Mammary epithelial cell (primary cell): ENCODE results near the gene SMIM15.

Source experiments
- EZH2 ChIP-seq: IDR thresholded peaks from 2 replicates; pipeline ENCODE4 v1.6.1; 2012; ENCODE audit warnings: low read length, inconsistent platforms, borderline replicate concordance
- TF ChIP-seq, protein P1 (sequence below), 2 donors: IDR thresholded peaks in 1 of 2; conservative IDR thresholded peaks in 1 of 2; 2 replicates each; pipeline ENCODE4 v1.5.1; 2011 to 2012; ENCODE audit warnings: inconsistent platforms in 2 of 2, low read length in 2 of 2, mild to moderate bottlenecking in 2 of 2, control low read depth in 1 of 2, low read depth in 1 of 2; ENCODE audit not compliant: insufficient read depth in 1 of 2; ENCODE audit errors: extremely low read depth in 1 of 2

GRCh38 chr5:61137835-61138234 lies 24.4 kb downstream of the SMIM15 start:
- TF ChIP-seq, protein P1, sequence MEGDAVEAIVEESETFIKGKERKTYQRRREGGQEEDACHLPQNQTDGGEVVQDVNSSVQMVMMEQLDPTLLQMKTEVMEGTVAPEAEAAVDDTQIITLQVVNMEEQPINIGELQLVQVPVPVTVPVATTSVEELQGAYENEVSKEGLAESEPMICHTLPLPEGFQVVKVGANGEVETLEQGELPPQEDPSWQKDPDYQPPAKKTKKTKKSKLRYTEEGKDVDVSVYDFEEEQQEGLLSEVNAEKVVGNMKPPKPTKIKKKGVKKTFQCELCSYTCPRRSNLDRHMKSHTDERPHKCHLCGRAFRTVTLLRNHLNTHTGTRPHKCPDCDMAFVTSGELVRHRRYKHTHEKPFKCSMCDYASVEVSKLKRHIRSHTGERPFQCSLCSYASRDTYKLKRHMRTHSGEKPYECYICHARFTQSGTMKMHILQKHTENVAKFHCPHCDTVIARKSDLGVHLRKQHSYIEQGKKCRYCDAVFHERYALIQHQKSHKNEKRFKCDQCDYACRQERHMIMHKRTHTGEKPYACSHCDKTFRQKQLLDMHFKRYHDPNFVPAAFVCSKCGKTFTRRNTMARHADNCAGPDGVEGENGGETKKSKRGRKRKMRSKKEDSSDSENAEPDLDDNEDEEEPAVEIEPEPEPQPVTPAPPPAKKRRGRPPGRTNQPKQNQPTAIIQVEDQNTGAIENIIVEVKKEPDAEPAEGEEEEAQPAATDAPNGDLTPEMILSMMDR (conservative IDR thresholded peaks at IDR 0.05 in 1 of 2, IDR thresholded peaks at IDR 0.05 in 1 of 2; ENCODE audit: extremely low read depth in 1 of 2, insufficient read depth in 1 of 2, low read depth in 1 of 2, low read length in 2 of 2) = no peak
- TF ChIP-seq EZH2 = no peak
